Uterus (tissue), 2 donors: ENCODE measurements around the gene DCC.

Experiments
- CTCF ChIP-seq, 4 experiments: fragments of 200-600 bp in 2 of 4; fragments of 450-650 bp in 2 of 4; sonication (generic) in 2 of 4; IDR thresholded peaks; one replicate each; pipeline ENCODE4 v1.5.1; 2016 to 2019; ENCODE audit warnings: antibody characterized with exemption in 4 of 4, mild to moderate bottlenecking in 2 of 4, moderate library complexity in 1 of 4
- POLR2A ChIP-seq, 2 donors: fragments of 450-650 bp; IDR thresholded peaks; one replicate each; pipeline ENCODE4 v1.6.1; 2016; ENCODE audit warnings: antibody characterized with exemption in 2 of 2, mild to moderate bottlenecking in 1 of 2, moderate library complexity in 1 of 2

GRCh38 chr18:53131001-53131400 lies 791.0 kb downstream of the DCC start:
- no peak for TF ChIP-seq CTCF (IDR thresholded peaks at IDR 0.05)
- no peak for TF ChIP-seq POLR2A (IDR thresholded peaks at IDR 0.05)
